ENCODE data around the gene IDH2. TPM values are rescaled to one million over a fixed set of nuclear protein-coding genes. Genes with fewer than 3 reads are reported as not detected.

The IDH2 gene
- total and polyA plus RNA-seq, 4 donors, result 149 to 339 (median 298) TPM

- 96% methylated on average over 12 of the region's 12 CpGs for WGBS
- H3K4me1 ChIP-seq (ENCODE audit: control insufficient read depth in 4 of 4, insufficient read depth in 4 of 4, low read length in 3 of 4), result peaks cover 10 to 16% (median 11%) of the 10 kb centered on the region in 4 donors
These were observed 28.2 kb downstream of the IDH2 start for GRCh38 chr15:90074023-90074422.

GRCh38 chr15:90072978-90073640 is 29.2 kb downstream of the IDH2 start:
- WGBS, result 92% methylated on average over 17 of the region's 17 CpGs
- DNase-seq (ENCODE audit: low spot score), result no peak
- Histone ChIP-seq H3K9me3 (ENCODE audit: control insufficient read depth in 4 of 4, low read length in 3 of 4) (no peaks in the 10 kb centered on the region), H3K27ac (ENCODE audit: low read depth in 1 of 2, low read length in 2 of 2) (no peak overlapping the region), H3K4me3 (ENCODE audit: low read depth in 1 of 3, low read length in 3 of 3) (no peak overlapping the region), H3K9ac (ENCODE audit: low read depth in 1 of 2, low read length in 2 of 2) (no peak overlapping the region), H3K4me1 (ENCODE audit: control insufficient read depth in 4 of 4, insufficient read depth in 4 of 4, low read length in 3 of 4) (peaks cover 10 to 16% (median 11%) of the 10 kb centered on the region in 4 donors), H3K27me3 (ENCODE audit: control insufficient read depth in 4 of 4, insufficient read depth in 4 of 4, low read length in 3 of 4) (no peaks in the 10 kb centered on the region), H3K36me3 (ENCODE audit: control insufficient read depth in 4 of 4, insufficient read depth in 3 of 4, low read depth in 1 of 4, low read length in 3 of 4) (peaks cover 0 to 6% (median 4%) of the 10 kb centered on the region in 4 donors)
- TF ChIP-seq ATF3 (IDR thresholded peaks at IDR 0.05) (no peak), NR2F2 (IDR thresholded peaks at IDR 0.05) (no peak), RAD21 (IDR thresholded peaks at IDR 0.05) (no peak), JUND (IDR thresholded peaks at IDR 0.05) (no peak), FOXA2 (IDR thresholded peaks at IDR 0.05) (no peak), REST (IDR thresholded peaks at IDR 0.05) (no peak), MAX (IDR thresholded peaks at IDR 0.05) (no peak), ZBTB33 (IDR thresholded peaks at IDR 0.05) (no peak), CTCF (IDR thresholded peaks at IDR 0.05; ENCODE audit: low read depth, low read length, missing input control) (no peak), GABPA (IDR thresholded peaks at IDR 0.05 in 1 of 2, conservative IDR thresholded peaks at IDR 0.05 in 1 of 2) (no peak), HNF4G (IDR thresholded peaks at IDR 0.05) (no peak), TAF1 (conservative IDR thresholded peaks at IDR 0.05) (no peak), RXRA (IDR thresholded peaks at IDR 0.05) (no peak), FOXA1 (IDR thresholded peaks at IDR 0.05) (no peak), SP1 (IDR thresholded peaks at IDR 0.05) (no peak), EGR1 (IDR thresholded peaks at IDR 0.05; ENCODE audit: low read depth in 2 of 2) (no peak), HNF4A (conservative IDR thresholded peaks at IDR 0.05) (no peak), YY1 (IDR thresholded peaks at IDR 0.05) (no peak)

More at GRCh38 chr15:90074023-90074422, 28.2 kb downstream of the IDH2 start:
- no peak overlapping the region for H3K4me3 ChIP-seq (ENCODE audit: low read depth in 1 of 3, low read length in 3 of 3)
- TF ChIP-seq RAD21 (IDR thresholded peaks at IDR 0.05), result no peak
- no peak for TF ChIP-seq SP1 (IDR thresholded peaks at IDR 0.05)
- no peak for TF ChIP-seq JUND (IDR thresholded peaks at IDR 0.05)
- no peaks in the 10 kb centered on the region for H3K9me3 ChIP-seq (ENCODE audit: control insufficient read depth in 4 of 4, low read length in 3 of 4)
- no peak overlapping the region for H3K9ac ChIP-seq (ENCODE audit: low read depth in 1 of 2, low read length in 2 of 2)
- H3K27ac ChIP-seq (ENCODE audit: low read depth in 1 of 2, low read length in 2 of 2), result no peak overlapping the region
- H3K36me3 ChIP-seq (ENCODE audit: control insufficient read depth in 4 of 4, insufficient read depth in 3 of 4, low read depth in 1 of 4, low read length in 3 of 4), result peaks cover 0 to 9% (median 4%) of the 10 kb centered on the region in 4 donors
- no peaks in the 10 kb centered on the region for H3K27me3 ChIP-seq (ENCODE audit: control insufficient read depth in 4 of 4, insufficient read depth in 4 of 4, low read length in 3 of 4)
- no peak for DNase-seq (ENCODE audit: low spot score)

All from liver (tissue), 9 donors.